Activated CD4-positive, alpha-beta T cell treated with anti-CD3 and anti-CD28 coated beads for 48 hours (primary cell): ENCODE data around the gene MAP2K3.
"Not testable (repeated sequence)": the region's sequence is repeated elsewhere in the genome, so short reads cannot be mapped to it uniquely, and the experiment has no call there.

Source experiments
- DNase-seq: peaks from one replicate; pipeline ENCODE4 v3.0.0-alpha.2; 2020

MAP2K3 gene

DNA sequence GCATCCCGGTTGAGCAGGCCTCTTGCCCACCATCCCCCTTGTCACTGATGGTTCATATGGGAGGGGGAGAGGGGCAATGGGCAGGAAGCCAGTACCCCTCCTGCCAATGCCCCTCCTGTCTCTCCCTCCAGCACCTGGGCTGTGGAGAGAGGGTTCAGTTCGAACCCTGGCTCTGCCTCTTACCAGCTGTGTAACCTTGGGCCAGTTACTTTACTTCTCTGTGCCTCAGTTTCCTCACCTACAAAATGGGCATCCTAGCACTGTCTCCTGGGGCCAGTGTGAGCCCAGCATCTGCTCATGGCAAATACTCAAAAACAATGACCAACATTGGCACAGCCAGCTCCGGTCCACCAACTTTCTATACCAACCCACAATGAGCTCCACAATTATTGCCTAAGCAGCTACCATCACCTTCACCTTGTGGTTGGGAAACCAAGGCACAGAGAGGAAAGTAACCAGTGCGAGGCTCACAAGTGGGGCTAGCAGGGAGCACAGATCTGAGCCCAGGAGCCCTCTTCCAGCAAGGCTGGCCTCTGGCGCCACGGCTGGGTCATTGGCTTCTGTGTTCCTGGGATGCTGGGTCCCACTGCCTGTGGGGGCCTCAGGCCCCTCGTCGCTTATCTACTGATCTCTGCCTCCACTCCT is 53.6 kb downstream of the MAP2K3 start:
- DNase-seq, result not testable (repeated sequence)

DNA sequence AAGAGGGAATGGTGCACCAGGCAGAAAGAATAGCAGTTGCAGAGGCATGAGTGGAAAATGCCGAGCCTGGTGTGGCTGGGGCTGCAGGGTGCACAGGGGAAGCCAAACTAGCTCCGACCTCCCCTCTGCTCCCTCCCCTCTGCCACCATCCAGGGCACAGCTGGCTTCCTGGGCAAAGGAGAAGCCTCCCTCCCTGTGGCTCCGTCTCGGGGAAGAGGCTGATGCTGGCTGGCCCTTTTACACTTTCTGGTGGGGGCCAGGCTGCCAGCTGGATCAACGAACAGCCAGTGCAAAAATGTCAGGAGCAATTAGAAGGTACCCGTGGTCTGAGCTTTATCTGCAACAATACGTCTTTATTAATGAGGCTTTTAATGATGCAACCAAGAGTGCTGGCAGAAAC is 54.5 kb downstream of the MAP2K3 start:
- DNase-seq, result no peak

DNA sequence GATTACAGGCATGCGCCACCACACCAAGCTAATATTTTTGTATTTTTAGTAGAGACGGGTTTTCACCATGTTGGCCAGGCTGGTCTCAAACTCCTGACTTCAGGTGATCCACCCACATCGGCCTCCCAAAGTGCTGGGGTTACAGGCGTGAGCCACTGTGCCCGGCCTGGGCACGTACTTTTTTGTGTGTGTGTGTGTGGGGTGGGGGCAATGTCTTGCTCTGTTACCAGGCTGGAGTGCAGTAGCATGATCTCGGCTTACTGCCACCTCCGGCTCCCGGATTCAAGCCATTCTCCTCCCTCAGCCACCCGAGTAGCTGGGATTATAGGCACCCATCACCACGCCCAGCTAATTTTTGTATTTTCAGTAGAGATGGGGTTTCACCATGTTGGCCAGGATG is 55.1 kb downstream of the MAP2K3 start:
- not testable (repeated sequence) for DNase-seq

DNA sequence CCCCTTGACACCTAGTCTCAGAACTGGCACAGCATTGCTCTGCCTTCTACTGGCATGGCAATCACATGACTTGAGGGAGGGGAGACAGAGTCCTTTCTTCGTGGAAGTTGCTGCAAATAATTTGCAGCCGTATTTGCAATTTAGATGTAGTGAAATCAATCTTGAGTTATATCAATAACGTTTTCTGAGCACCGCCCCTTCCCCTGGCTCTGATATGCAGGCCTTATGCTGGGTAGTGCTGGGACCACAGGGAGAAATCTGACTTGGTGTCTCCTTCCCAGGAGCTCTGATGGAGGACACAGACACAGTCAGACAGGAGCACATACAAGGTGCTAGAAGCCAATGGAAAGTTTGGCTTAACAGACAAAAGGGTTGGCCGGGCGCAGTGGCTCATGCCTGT is 55.9 kb downstream of the MAP2K3 start:
- DNase-seq, result not testable (repeated sequence)

DNA sequence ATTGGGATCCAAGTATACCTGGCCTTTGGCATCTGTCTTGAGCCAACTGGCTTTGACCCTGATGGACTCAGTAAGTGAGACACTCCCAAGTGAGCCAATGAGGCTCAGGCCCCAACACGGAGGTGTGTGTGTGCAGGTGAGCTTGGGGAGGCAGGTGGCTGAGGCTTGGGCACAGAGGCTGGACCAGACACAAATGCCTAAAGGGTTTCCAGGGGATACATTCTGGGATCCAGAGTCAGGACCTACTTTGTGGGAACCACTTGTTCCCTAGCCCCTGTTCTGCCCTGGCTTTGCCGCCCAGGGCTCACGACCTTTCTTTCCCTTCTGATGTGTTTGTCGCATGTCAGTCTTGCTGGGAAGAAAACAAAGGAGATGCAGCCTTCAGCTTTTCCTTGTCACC is 56.8 kb downstream of the MAP2K3 start:
- not testable (repeated sequence) for DNase-seq

DNA sequence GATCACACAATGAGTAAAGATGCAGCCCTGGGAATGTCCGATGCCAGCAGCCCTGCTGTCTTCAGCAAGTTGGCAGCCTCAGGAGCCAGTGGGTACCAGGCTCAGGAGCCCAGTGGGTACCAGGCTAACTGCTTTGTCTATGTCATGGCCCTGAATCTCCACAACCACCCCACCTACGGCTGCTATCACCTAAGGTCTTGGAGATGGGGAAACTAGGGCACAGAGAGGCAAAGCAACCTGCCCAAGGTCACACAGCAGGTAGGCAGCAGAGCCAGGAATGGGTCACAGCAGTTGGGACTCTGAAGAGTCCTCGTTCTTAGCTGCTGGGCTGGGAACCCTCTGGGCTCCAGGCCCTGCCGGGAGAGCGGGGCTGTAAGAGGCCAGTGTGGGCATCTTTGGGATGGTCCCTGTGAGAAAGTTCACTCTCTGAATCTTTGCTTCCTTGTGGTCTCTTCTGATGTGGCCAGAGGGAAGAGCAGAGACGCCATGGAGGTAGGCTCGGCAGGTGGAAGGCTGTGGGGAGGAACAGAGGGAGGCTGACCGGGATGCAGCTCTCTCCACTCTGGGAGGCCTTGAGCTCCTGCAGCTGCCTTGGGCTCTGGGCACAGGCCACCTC is 57.5 kb downstream of the MAP2K3 start:
- DNase-seq, result not testable (repeated sequence)

DNA sequence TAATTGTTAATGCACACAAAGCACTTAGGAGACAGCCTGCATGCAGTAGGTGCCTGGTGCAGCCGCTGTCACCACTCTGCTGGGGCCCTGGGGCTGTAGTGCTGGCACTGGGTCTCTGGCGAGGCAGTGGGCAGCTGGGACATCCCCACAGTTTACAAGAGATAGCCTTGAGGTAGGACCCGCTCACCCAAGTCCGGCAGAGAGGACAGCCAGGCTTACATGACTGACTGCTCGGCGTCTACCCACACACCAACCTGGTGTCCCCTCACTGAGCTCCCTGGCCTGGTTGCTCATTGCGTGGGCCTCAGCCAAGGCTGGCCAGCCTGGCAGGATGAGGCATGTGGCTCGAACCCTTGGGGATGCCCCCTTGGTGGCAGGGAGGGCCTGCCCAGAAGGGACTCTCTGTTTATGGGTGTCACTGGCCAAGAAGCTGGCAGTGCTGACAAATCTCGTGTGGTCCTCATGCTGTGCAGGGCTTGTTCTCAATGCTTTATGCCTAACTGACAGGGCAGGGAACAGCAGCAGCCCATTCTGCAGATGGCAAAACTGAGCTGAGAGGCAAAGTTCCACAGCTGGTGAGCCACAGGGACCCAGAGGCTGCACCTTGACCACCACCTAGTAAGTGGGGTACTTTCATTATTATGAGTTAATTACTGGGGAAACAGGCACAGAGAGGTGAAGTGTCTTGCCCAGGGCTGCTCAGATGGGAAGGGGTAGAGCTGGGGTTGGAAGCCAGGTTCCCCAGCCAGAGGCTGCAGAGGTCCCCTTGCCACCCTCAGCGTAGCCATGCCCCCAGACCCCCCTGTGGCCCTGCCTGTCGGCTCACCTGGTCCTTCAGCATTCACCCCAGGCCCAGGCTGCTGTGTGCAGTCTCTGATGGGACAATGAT is 58.8 kb downstream of the MAP2K3 start:
- not testable (repeated sequence) for DNase-seq

DNA sequence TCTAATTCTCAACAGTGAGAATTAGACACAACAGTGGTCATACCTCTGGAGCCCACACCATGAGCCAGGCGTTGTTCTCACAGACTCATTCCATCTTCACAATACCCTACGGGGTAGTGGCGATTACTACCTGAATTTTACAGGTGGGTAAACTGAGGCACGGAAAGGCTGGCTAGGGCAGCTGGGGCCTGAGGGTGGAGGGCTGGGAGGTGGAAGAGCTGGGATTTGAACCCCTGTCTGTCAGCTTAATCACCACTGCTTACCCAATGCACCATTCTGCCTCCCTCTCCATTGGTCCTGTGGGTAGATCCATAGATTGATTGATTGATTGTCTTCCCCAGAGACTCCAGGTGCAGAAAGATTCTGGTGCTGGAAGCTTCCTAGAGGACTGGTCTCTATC is 60.3 kb downstream of the MAP2K3 start:
- DNase-seq, result not testable (repeated sequence)

DNA sequence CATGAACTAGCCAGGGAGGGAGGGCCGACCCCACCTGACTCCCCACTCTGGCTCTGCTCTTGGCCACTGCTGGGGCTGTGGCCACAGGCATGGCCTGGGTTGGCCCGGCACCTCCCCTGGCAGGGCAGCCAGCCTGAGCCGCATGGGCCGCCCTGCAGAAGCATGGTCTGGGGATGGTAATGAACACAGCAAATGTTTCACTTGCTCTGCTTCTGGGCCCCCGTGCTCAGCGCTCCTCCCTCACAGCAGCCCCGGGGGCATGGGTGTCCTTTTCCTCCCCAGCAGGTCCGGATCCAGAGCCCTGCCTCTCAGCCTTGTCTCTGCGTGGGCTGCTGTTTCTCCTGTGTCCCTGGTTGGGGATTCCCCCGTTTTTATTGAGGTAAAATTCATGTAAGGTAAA is 60.7 kb downstream of the MAP2K3 start:
- DNase-seq, result no peak

DNA sequence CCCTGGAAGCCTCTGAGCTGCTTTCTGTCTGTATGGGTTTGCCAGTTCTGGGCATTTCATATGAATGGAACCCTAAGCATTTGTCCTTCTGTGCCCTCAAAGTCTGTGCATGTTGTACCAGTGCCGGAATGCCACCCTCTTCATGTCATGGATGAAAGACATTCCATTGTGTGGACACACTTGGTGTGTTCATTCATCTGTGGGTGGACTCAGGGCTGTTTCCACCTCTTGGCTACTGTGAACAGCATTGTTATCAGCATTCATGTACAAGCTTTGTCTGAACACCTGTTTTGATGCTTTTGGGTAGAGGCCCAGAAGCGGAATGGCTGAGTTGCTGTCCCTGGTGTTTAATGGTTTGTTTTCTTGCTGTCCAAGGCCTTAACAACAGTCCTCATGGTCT is 61.6 kb downstream of the MAP2K3 start:
- DNase-seq, result not testable (repeated sequence)

DNA sequence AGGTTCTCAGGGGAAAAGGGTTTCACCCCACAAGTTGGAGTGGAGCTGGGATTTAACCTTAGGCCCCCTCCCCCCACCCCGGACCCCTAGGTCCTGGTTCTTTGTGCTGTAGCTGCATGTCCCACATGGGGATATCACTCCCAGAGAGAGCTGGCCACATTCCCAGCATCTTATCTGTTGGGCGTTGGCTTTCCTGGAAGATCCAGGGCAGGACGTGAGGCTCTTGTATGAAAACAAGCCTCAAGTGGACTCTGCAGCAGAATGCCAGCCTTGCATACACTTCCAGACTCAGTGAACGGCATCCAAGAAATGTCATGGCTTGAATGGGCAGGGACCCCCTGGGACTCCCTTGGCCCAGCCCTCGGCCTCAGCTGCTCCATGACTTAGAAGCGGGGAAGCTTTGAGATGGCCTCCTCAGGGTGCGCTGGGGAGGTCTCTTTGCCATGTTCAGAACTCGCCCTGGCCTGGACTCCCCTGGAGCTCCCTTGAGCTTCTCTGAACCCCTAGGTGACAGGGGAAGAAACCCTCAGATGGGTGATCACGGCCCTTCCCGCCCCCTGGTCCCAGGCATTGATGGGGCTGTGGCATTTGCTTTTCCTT is 62.2 kb downstream of the MAP2K3 start:
- DNase-seq, result not testable (repeated sequence)

DNA sequence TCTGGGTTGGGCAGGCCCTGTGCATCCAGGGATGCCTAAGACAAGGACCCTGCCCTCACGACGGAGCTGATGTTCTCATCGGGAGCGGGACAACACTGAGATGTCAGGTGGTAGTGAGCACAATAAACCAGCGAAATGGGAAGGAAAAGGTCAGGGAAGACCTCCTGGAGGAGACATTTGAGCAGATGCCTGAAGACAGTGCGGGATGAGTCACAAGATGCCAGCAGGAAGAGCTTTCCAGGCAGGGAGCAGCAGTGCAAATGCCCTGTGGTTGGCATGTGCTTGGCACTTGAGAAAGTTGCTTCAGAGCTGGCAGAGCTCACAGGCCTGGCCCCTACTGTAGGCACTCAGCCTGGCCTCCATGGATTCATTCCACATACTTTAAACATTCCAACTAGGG is 63.1 kb downstream of the MAP2K3 start:
- not testable (repeated sequence) for DNase-seq

DNA sequence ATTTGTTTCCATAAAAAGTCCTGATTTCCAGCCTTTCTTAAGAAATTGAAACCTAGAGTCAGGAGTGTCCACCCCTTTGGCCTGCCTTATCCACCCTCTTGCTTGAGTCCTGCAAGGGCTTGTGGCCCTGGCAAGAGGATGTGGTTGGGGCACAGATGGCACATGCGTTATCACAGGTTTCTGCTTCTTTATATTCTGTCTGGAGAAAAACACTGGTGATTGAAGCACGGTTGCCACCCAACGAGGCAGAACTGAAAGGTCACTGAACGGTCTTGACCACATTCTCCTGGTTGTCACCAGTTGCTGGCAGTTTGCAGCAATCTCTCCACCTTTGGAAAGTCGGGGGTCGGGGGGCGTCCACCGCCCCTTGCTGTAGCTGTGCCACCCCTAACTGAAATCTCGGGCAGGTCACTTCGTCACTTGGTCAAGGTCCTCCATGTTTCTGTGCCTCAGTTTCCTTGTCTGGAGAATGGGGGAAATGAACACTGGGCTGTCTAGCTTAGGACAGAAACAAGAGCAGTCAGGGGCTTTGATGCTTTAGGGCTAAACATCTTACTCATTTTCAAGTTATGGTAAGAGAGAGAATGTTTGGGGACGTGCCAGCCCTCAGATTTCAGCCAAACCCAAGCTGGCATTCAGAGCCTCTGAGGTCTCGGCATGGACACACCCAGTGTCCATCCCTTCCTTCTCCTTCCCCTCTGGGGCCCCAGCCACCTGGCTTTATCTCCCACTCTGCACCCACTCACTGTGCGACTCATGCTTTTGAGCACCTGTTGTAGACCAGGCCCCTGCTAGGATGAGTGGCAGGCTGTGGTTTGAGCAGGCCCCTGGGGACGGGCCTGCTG is 63.8 kb downstream of the MAP2K3 start:
- DNase-seq, result not testable (repeated sequence)

DNA sequence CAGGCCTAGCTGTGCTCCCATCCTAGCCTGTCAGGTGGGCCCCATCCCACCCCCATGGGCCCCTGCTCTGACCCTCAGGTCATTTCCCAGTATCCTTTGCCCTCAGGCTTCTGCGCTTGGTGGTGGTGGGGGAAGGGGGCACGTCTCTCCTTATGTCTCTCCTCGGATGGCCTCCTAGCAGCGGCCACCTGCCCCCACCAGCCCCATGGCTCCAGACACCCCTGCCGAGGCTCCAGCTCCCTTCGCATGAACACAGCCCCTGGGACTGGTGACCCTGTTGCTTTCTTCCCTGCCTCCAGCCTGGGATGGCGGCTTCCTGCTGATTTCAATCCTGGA is 64.4 kb downstream of the MAP2K3 start:
- not testable (repeated sequence) for DNase-seq

DNA sequence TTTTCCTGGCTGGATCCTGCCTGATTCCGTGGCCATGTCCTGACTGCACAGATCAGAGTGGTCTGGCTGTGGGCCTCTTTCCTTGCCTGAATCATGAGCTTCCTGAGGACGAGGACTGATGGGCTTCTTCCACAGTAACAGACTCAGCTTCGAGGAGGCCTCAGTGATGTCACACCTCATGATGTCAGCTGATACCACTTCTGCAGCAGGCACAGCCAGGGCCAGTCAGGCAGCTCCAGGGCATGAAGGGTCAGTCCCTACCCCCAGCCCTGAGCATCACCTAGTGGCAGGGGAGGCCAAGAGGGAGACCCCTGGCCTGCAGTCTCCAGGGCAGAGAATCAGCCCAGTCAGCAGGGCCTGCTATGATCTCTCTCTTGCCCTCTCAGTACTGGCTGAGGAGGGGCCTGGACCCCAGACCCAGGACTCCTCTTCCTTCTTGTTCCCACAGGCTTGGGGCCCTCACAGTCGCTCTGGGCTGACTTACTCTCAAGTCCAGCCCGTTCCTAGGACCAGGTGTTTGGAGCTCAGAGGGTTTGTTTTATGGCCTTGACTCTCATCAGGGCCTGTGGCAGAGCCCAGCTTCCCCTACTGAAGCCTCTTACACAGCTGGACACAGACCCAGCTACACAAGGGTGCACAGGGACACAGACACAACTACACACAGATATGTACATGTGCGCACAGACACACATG is 65.0 kb downstream of the MAP2K3 start:
- DNase-seq, result not testable (repeated sequence)

DNA sequence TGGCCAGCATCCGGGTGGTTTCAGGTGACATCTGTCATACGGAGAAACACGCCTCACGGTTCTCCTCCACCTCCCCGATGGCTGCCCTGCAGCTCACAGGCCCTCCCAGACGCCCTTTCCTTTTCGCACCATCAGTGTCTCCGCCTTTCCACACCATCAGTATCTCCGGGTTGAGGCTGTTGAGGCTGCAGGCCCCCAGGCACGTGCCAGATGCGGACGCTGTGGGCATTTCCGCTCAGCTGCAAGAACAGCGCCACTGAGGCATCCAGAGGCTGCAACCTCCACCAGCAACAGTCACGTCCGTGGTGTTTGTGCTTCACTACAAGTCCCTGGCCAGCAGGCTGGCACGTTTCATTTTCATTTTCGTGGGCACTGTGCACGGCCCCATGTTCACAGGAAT is 66.0 kb downstream of the MAP2K3 start:
- DNase-seq, result not testable (repeated sequence)

DNA sequence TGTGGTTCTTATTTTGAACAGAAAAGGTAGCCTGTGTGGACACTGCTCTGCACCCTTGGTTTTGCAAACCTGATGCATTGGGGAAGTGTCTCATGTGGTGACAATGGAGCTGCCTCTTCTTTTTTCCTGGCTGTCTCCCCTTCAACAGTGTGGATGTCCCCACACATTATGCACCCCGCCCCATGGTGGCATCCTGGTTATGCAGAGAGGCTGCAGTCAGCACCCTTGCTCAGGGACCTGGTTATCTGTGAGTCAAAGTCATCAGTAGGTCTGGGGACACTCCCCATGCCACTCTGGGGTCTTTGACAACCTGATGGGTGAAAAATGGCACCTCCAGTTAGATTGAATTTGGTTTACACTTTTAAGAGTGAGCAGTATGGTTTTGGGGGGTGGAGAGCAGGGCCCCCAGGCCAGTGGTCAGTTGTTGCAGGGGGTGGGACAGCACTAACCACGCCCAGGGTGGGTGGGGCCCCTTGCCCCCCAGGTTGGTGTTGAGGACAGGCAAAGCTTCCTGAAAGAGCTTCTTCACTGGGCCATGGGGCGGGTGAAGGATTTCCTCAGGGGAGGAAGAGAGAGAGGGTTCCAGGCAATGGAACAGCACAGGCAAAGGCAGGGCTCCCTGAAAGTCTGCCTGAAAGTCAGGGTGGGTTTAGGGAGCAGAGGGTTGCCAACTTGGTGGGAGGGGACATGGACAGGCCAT is 67.0 kb downstream of the MAP2K3 start:
- no peak for DNase-seq

DNA sequence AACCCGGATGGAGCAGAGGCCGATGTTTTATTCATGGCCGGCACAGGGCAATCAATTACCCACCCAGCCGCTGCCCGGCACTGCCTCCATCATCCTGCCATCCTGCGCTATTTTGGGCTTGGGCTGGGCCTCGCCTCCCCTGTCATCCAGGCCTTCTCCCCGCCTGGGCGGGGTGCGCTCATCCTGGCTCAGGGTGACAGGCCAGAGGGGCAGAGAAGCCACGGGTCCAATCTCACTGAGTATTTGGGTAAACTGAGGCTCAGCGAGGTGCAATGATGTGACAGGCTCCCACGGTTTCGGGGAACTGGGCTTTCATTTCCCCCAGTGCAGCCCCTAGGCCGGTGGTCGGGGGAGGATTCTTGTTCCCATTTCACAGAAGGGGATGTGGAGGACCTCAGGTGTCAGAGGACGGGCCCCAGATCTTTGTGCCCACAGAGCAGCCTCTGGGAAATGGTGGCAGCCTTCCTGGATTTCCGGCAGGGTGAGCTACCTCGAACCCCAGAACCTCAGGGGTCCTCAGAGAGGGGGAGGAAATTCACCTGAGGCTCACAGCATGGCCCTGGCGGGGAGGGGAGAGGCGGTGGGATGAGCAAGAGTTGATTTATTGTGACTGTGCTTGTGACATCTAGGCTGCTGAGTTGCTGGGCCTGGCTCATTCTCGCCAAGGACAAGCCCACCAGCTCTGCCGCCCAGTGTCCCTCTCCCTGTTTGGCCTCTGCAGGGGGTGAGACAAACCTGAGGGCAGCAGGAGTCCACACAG is 67.9 kb downstream of the MAP2K3 start:
- no peak for DNase-seq

DNA sequence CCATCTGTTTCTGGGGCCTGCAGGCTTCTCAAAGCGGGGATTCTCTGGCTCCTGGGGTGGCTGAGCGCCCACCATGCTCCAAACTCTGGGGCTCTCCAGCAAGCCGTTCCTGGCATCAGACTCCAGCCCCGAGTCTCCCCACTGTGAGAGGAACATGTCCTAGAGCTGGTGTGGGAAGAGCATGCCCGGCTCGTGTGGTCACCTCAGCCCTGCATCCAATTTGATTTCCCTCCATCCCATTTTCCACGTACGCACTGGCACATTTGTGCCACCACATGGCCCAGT is 68.4 kb downstream of the MAP2K3 start:
- no peak for DNase-seq

DNA sequence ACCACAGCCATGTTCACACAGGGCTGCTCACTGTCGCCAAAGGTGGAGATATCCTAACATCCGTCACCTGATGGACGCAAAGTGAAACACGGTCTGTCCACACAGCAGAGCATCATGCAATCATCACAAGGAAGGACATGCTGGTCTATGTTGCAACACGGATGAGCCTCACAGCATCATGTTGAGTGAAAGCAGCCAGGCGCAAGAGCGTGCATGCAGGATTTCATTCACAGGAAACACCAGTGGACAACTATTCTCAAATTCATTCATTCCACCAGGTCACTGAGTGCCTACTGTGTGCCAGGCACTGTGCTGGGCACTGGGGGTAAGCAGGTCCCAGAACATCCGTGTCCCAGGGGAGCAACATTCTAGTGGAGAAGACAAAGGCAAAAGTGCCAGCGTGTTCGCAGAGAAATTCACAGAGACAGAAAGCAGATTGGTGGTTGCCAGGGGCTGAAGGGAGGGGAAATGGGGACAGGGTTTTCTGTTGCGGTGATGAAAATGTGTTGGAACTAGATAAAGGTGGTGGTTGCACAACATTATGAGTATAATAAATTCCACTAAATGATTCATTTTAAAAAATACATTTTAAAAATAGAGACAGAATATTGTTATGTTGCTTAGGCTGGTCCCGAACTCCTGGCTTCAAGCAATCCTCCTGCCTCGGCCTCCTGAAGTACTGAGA is 69.0 kb downstream of the MAP2K3 start:
- no peak for DNase-seq
